Esophagus squamous epithelium (tissue), 5 donors: ENCODE measurements around the gene CLPTM1L. TPM values are rescaled to one million over a fixed set of nuclear protein-coding genes. Genes with fewer than 3 reads are reported as not detected.

Experiments used
- DNase-seq: peaks from one replicate; lab custom pipeline; 2025; lab: John Stamatoyannopoulos, UW
- H3K27ac ChIP-seq, 4 donors: fragments of 200-600 bp; sonication (generic); one replicate each; pipeline ENCODE4 v1.5.1; 2016 to 2019; ENCODE audit warnings: mild to moderate bottlenecking in 1 of 4
- H3K27me3 ChIP-seq, 4 donors: fragments of 200-600 bp; sonication (generic); 1 replicate in 3 of 4; 2 replicates in 1 of 4; pipeline versions ENCODE4 v1.5.1 to v1.6.0; 2017 to 2021; ENCODE audit warnings: antibody characterized with exemption in 1 of 4
- H3K36me3 ChIP-seq, 3 donors: fragments of 200-600 bp; sonication (generic); one replicate each; pipeline ENCODE4 v1.5.1; 2016 to 2019
- H3K4me1 ChIP-seq, 3 donors: fragments of 200-600 bp; sonication (generic); one replicate each; pipeline ENCODE4 v1.5.1; 2017 to 2019
- H3K4me3 ChIP-seq, 4 donors: fragments of 200-600 bp; sonication (generic); 1 replicate in 3 of 4; 2 replicates in 1 of 4; pipeline ENCODE4 v1.5.1; 2016 to 2019; ENCODE audit warnings: mild to moderate bottlenecking in 2 of 4, moderate library complexity in 1 of 4
- H3K9me3 ChIP-seq, 3 donors: fragments of 200-600 bp; sonication (generic); one replicate each; pipeline ENCODE4 v1.5.1; 2016 to 2019
- POLR2A ChIP-seq, 4 donors: fragments of 450-650 bp; IDR thresholded peaks; one replicate each; pipeline ENCODE4 v1.6.1; 2017; ENCODE audit warnings: antibody characterized with exemption in 4 of 4, mild to moderate bottlenecking in 4 of 4, moderate library complexity in 3 of 4
- WGBS, 2 donors: methylation state at CpG; one replicate each; pipeline ENCODE4 v1.1.5; 2018; 5-methylcytosine and 5-hydroxymethylcytosine counted together
- intact Hi-C: fragments of 100-400 bp; cut with DNase I; formaldehyde crosslinking; loops from one replicate; pipeline ENCODE4 v1.15.0; 2022
- total RNA-seq, 4 donors: library from RNA; depleted of rRNA; stranded (reverse); fragments of >200 nt; gene quantifications; one replicate each; pipeline ENCODE4 v1.1.0, GENCODE V29; 2016
- TF ChIP-seq, protein P1 (sequence below), 6 experiments: fragments of 450-650 bp in 4 of 6; fragments of 200-600 bp in 2 of 6; sonication (generic) in 2 of 6; IDR thresholded peaks; one replicate each; pipeline ENCODE4 v1.5.1; 2016 to 2019; ENCODE audit warnings: antibody characterized with exemption in 6 of 6, mild to moderate bottlenecking in 4 of 6, moderate library complexity in 4 of 6
- donor health status: DM: yes; HTN: yes; CAD: no.

The CLPTM1L gene, protein sequence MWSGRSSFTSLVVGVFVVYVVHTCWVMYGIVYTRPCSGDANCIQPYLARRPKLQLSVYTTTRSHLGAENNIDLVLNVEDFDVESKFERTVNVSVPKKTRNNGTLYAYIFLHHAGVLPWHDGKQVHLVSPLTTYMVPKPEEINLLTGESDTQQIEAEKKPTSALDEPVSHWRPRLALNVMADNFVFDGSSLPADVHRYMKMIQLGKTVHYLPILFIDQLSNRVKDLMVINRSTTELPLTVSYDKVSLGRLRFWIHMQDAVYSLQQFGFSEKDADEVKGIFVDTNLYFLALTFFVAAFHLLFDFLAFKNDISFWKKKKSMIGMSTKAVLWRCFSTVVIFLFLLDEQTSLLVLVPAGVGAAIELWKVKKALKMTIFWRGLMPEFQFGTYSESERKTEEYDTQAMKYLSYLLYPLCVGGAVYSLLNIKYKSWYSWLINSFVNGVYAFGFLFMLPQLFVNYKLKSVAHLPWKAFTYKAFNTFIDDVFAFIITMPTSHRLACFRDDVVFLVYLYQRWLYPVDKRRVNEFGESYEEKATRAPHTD
- 10 to 100 TPM; 42.8 to 75.2 (median 65.1) TPM for total RNA-seq

DNA sequence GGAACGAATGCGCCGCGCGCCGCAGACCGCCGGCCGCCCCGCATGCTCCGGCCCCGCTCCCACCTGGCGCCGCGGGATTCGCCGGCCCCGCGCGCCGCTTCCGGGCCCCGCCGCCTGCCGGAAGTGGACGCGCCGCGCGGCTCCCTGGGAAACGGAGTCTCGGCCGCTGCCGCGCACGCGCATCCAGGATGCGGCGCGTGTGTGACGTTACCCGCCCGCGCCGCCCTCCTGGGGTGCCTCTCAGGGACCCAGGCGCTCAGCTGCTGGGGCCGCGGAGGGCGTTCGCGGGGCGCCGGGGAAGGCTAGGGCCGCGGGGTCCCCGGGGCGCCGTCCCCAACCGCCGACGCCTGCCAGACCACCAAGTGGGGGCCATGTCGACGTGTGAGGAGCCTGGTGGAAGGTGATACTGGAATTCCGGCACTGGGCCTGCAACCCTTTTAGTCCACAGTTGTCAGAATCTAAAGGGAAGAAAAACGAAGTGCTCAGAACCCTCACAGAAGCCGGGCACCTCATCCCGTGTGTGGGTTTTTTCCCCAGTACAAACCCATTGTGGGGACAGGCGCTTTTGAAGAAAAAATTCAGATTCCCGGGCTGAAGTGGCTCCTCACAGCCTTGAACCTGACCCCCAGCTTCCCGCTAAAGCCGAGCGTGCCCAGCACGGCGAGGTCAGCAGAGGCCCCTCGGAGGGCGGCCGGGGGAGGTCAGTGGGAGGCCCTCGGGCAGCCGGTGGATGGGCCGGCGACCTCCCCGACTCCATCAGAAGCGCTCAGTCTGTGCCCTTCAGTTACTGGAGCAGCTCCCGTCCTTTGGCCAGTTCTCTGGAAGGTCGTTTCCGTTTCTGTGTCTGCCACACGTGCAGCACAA lies at the start of gene CLPTM1L:
TSS of gene CLPTM1L (minus strand) at position 125 of the 864 bp plus-strand sequence. CDS start 258 bp downstream, outside the sequence.
- H3K27ac ChIP-seq, result peak within 1 kb of the TSS; percentile 81 to 93 (median 87)
- H3K9me3 ChIP-seq, result no peaks in the 10 kb centered on the region
- peaks cover 16 to 35% (median 18%) of the 10 kb centered on the region in 3 donors for H3K4me1 ChIP-seq
- peaks cover 10 to 32% (median 13%) of the 10 kb centered on the region in 3 donors for H3K36me3 ChIP-seq
- WGBS, 2 donors, result 3 to 7% methylated on average over 3 to 14 of the region's 87 CpGs
- H3K27me3 ChIP-seq, result no peaks in the 10 kb centered on the region
- intact Hi-C loops, result no loop called here
- H3K4me3 ChIP-seq, result peak within 1 kb of the TSS; percentile 76 to 96 (median 88)
- peak; percentile 13 for DNase-seq
- TF ChIP-seq, protein P1, sequence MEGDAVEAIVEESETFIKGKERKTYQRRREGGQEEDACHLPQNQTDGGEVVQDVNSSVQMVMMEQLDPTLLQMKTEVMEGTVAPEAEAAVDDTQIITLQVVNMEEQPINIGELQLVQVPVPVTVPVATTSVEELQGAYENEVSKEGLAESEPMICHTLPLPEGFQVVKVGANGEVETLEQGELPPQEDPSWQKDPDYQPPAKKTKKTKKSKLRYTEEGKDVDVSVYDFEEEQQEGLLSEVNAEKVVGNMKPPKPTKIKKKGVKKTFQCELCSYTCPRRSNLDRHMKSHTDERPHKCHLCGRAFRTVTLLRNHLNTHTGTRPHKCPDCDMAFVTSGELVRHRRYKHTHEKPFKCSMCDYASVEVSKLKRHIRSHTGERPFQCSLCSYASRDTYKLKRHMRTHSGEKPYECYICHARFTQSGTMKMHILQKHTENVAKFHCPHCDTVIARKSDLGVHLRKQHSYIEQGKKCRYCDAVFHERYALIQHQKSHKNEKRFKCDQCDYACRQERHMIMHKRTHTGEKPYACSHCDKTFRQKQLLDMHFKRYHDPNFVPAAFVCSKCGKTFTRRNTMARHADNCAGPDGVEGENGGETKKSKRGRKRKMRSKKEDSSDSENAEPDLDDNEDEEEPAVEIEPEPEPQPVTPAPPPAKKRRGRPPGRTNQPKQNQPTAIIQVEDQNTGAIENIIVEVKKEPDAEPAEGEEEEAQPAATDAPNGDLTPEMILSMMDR (IDR thresholded peaks at IDR 0.05), result peak in 4 of 6 experiments; percentile 22 to 45 (median 35)
- TF ChIP-seq POLR2A (IDR thresholded peaks at IDR 0.05), result peak in 3 of 4 donors; percentile 72 to 80 (median 77)

DNA sequence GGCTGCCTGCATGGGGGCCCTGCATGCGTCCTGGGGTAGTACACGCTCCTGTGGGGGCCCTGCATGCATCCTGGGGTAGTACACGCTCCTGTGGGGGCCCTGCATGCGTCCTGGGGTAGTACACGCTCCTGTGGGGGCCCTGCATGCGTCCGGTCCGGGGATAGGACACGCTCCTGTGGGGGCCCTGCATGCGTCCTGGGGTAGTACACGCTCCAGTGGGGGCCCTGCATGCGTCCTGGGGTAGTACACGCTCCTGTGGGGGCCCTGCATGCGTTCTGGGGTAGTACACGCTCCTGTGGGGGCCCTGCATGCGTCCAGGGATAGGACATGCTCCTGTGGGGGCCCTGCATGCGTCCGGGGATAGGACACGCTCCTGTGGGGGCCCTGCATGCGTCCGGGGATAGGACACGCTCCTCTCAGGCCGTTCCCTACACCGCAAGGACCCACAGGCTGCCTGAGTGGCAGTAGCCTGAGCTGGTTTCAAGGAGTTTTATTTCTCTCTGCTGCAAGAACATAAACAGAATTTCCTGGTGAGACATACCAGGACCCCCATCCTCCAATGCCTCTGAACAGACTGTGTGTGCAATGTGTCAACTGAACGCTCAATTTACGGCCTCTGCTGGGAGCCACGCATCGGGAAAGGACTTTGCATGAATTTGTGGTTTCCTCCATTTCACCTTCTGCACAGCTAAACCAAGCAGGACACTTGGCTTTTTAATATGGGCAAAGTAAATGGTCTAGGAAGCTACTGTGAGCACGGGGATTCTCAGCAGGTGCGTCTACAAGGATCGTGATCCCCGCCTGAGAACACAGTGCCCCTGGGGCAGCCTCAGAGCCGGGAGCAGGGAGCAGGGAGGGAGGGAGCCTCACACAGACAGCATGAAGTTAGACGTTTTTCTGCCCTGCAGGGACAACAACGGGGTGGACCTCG lies 48.9 kb upstream of the CLPTM1L start:
- H3K27me3 ChIP-seq, result peaks cover 0 to 96% (median 0%) of the 10 kb centered on the region in 4 donors
- no peak overlapping the region for H3K27ac ChIP-seq
- H3K4me3 ChIP-seq, result no peak overlapping the region
- intact Hi-C loops, result no loop called here
- TF ChIP-seq POLR2A (IDR thresholded peaks at IDR 0.05), result no peak
- TF ChIP-seq, protein P1 (IDR thresholded peaks at IDR 0.05), result no peak
- WGBS, 2 donors, result 60 to 71% methylated on average over 15 to 21 of the region's 36 CpGs
- H3K4me1 ChIP-seq, result no peaks in the 10 kb centered on the region
- H3K36me3 ChIP-seq, result no peaks in the 10 kb centered on the region
- no peak for DNase-seq
- no peaks in the 10 kb centered on the region for H3K9me3 ChIP-seq

DNA sequence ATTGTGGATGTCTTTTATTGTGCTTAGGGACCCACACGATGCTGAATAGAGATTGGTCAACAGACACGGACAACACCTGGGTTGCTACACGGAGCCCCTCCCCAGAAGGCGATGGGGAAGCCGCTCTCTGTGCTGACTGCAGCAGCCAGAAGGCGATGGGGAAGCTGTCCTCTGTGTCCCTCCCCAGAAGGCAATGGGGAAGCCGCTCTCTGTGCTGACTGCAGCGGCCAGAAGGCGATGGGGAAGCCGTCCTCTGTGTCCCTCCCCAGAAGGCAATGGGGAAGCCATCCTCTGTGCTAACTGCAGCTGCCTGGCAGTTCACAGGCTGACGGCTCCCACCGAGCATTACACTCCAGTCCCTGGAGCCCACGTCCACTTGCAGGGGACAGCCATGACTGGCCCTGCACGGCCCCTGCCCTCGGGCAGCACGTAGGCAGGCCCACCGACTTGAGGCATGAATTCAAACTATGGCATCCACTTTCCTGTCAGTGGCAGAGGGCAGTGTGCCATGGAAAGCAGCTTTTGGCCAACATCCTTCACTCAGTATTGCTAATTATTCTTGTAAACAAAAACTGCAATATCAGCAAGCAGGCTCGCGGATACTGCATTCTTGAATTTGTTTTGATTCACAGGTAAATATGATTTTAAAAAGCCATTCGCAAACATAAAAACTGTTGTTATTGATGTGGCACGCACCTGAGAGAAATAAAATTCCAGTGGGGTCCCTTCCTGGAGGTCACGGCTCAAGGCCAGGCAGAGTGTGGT lies 48.1 kb upstream of the CLPTM1L start:
- Histone ChIP-seq H3K27me3 (peaks cover 0 to 100% (median 0%) of the 10 kb centered on the region in 4 donors), H3K4me3 (no peak overlapping the region), H3K36me3 (no peaks in the 10 kb centered on the region), H3K9me3 (no peaks in the 10 kb centered on the region), H3K27ac (no peak overlapping the region), H3K4me1 (no peaks in the 10 kb centered on the region)
- DNase-seq, result no peak
- WGBS, 2 donors, result 56 to 64% methylated on average over 8 to 12 of the region's 22 CpGs
- TF ChIP-seq, protein P1 (IDR thresholded peaks at IDR 0.05), result no peak
- no peak for TF ChIP-seq POLR2A (IDR thresholded peaks at IDR 0.05)
- intact Hi-C loops, result no loop called here

DNA sequence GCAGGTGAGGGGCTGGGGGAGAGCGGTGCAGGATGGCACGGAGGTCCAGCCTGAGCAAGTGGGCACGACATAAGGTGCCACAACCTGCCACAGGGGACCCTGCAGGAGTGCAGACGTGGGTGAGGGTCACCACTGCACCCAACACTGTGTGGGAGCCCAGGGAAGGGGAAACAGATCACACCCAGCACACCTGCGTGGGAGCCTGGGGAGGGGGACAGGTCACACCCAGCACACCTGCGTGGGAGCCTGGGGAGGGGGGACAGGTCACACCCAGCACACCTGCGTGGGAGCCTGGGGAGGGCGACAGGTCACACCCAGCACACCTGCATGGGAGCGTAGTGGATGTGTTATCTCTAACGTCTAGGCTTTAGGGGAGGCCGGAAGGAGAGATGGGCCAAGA lies 47.4 kb upstream of the CLPTM1L start:
- H3K27ac ChIP-seq, result no peak overlapping the region
- TF ChIP-seq, protein P1 (IDR thresholded peaks at IDR 0.05), result no peak
- no peak for TF ChIP-seq POLR2A (IDR thresholded peaks at IDR 0.05)
- WGBS, 2 donors, result 61 to 62% methylated on average over 7 to 9 of the region's 11 CpGs
- no peak for DNase-seq
- no peaks in the 10 kb centered on the region for H3K4me1 ChIP-seq
- no peaks in the 10 kb centered on the region for H3K36me3 ChIP-seq
- intact Hi-C loops, result no loop called here
- no peak overlapping the region for H3K4me3 ChIP-seq
- H3K9me3 ChIP-seq, result no peaks in the 10 kb centered on the region
- peaks cover 0 to 100% (median 0%) of the 10 kb centered on the region in 4 donors for H3K27me3 ChIP-seq
